Cardiac muscle cell (in vitro differentiated cells and primary cell): ENCODE results near the gene GAB2. TPM values are rescaled to one million over a fixed set of nuclear protein-coding genes. Genes with fewer than 3 reads are reported as not detected.

ENCODE experiments used
- DNase-seq, 2 donors: peaks; one replicate each; pipeline versions ENCODE4 v3.0.0 to v3.0.0-alpha.2; 2010 to 2017; ENCODE audit warnings: low read depth in 1 of 2, low spot score in 1 of 2
- H3K27ac ChIP-seq: fragments of 200-600 bp; sonication (generic); 2 replicates; pipeline ENCODE4 v1.5.1; 2016
- H3K27me3 ChIP-seq: fragments of 200-600 bp; sonication (generic); 2 replicates; pipeline ENCODE4 v1.6.0; 2016; ENCODE audit warnings: control low read depth
- H3K36me3 ChIP-seq: fragments of 200-600 bp; sonication (generic); 2 replicates; pipeline ENCODE4 v1.5.1; 2016; ENCODE audit warnings: control low read depth
- H3K4me1 ChIP-seq: fragments of 200-600 bp; sonication (generic); 2 replicates; pipeline ENCODE4 v1.8.1; 2017; ENCODE audit warnings: low read depth, mild to moderate bottlenecking, mixed run types
- H3K4me3 ChIP-seq: fragments of 200-600 bp; sonication (generic); 2 replicates; pipeline ENCODE4 v1.5.1; 2016; ENCODE audit warnings: mild to moderate bottlenecking
- H3K9me3 ChIP-seq: fragments of 200-600 bp; sonication (generic); 2 replicates; pipeline ENCODE4 v1.5.1; 2017; ENCODE audit warnings: low read depth, mild to moderate bottlenecking, control low read depth
- polyA plus RNA-seq: library from polyadenylated mRNA; unstranded; fragments of >200 nt; fragmentation: Nextera tagmentation; extraction: Ambion mirVana; gene quantifications from 2 replicates; pipeline ENCODE4 v1.2.1, GENCODE V29; 2016
- total RNA-seq: library from RNA; depleted of rRNA; stranded (reverse); fragments of >200 nt; gene quantifications from 2 replicates; pipeline ENCODE4 v1.2.3, GENCODE V29; 2016
- TF ChIP-seq, protein P1 (sequence below): IDR thresholded peaks from 2 replicates; pipeline ENCODE4 v1.5.1; 2012; ENCODE audit warnings: low read depth, mild to moderate bottlenecking, low read length

GAB2 gene
- total and polyA plus RNA-seq, 2 experiments from 2014 or later = 5.3 to 18.0 TPM

DNA sequence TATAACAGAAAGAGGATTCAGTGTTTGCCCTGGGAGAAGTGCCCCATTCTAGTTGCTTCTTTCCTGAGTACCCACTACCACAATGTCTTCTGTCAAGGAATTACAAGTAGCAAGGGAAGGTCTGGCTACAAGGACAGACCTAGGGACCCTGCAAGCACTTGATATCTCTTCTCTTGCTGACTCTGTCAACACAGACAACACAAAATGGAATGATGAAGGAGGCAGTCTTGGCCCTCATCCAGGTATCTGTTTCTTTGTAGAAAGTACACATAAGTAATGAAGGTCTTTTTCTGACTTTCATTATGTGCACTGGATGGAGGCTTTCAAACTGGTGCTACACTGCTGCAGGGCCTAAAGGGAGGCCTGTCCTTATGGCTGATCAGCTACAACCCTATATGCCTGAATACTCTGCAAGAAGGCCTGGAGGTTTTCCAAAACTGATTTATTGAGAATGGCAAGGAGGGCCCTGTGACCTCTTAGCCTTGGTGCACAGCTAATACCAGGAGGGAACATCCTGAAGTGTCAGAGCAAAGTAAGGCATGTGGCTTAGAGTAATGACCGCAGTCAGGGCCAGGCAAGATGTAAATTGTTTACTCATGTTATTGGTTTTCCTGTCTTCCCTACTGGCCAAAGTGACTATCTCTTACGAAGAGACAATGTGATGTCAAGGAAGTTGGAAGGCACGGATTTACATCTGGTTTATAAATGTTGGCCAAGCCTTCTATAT, 31.2 kb downstream of the GAB2 start:
- Histone ChIP-seq H3K27me3 (no peaks in the 10 kb centered on the region), H3K4me1 (peaks cover 7% of the 10 kb centered on the region), H3K4me3 (no peak overlapping the region), H3K27ac (no peak overlapping the region), H3K36me3 (no peaks in the 10 kb centered on the region), H3K9me3 (no peaks in the 10 kb centered on the region)
- DNase-seq = no peak
- TF ChIP-seq, protein P1, sequence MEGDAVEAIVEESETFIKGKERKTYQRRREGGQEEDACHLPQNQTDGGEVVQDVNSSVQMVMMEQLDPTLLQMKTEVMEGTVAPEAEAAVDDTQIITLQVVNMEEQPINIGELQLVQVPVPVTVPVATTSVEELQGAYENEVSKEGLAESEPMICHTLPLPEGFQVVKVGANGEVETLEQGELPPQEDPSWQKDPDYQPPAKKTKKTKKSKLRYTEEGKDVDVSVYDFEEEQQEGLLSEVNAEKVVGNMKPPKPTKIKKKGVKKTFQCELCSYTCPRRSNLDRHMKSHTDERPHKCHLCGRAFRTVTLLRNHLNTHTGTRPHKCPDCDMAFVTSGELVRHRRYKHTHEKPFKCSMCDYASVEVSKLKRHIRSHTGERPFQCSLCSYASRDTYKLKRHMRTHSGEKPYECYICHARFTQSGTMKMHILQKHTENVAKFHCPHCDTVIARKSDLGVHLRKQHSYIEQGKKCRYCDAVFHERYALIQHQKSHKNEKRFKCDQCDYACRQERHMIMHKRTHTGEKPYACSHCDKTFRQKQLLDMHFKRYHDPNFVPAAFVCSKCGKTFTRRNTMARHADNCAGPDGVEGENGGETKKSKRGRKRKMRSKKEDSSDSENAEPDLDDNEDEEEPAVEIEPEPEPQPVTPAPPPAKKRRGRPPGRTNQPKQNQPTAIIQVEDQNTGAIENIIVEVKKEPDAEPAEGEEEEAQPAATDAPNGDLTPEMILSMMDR = no peak

DNA sequence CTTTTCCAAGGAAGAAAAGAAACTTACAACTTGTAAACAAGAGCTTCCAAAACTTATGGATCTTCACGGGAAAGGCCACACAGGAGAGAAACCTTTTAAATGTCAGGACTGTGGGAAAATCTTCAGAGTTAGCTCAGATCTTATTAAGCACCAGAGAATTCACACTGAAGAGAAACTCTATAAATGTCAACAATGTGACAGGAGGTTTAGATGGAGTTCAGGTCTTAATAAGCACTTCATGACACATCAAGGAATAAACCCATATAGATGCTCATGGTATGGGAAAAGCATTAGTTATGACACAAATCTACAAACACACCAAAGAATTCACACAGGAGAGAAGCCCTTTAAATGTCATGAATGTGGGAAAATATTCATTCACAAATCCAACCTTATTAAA, 32.4 kb downstream of the GAB2 start:
- TF ChIP-seq, protein P1 = no peak
- Histone ChIP-seq H3K4me3 (no peak overlapping the region), H3K36me3 (no peaks in the 10 kb centered on the region), H3K4me1 (peaks cover 13% of the 10 kb centered on the region), H3K27ac (no peak overlapping the region), H3K27me3 (no peaks in the 10 kb centered on the region), H3K9me3 (no peaks in the 10 kb centered on the region)
- no peak for DNase-seq

DNA sequence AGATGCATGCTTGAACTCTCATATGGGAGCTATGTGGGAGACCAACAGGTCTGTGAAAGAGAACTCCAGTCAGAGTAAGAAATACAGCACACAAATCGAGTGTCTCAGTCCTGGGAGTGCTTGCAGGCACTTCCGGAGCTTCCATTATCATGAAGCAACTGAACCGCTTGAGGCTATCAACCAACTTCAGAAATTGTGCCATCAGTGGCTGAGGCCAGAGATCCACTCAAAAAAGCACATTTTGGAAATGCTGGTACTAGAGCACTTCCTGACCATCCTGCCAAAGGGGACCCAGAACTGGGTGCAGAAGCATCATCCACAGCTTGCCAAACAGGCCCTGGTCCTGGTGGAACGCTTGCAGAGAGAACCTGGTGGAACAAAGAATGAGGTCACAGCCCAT, 33.4 kb downstream of the GAB2 start:
- DNase-seq = no peak
- Histone ChIP-seq H3K4me3 (no peak overlapping the region), H3K4me1 (peaks cover 20% of the 10 kb centered on the region), H3K36me3 (no peaks in the 10 kb centered on the region), H3K27me3 (no peaks in the 10 kb centered on the region), H3K9me3 (no peaks in the 10 kb centered on the region), H3K27ac (no peak overlapping the region)
- TF ChIP-seq, protein P1 = no peak

DNA sequence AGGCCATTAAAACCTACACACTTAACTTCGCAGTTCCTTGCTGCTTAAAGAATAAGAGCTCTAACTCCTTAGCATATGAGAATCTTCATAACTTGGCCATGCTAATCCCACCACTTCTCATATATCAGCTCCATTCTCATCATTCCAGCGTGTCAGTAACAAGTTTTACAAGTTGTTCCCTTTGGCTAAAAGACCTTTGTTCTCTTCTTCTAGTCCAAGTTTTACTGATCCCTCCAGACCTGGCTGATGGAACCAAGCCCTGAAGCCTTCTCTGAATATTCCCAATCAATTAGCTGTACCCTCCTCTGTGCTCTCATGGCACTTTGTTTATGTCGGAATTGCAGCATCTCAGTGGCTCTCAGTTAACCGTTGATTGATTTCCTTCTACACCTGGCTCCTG, 35.8 kb downstream of the GAB2 start:
- no peak for DNase-seq
- H3K9me3 ChIP-seq = no peaks in the 10 kb centered on the region
- no peaks in the 10 kb centered on the region for H3K27me3 ChIP-seq
- H3K36me3 ChIP-seq = no peaks in the 10 kb centered on the region
- TF ChIP-seq, protein P1 = no peak
- H3K4me3 ChIP-seq = no peak overlapping the region
- no peak overlapping the region for H3K27ac ChIP-seq
- peaks cover 34% of the 10 kb centered on the region for H3K4me1 ChIP-seq

GRCh38 chr11:78380615-78381051, 37.0 kb downstream of the GAB2 start:
- Histone ChIP-seq H3K4me3 (no peak overlapping the region), H3K27ac (no peak overlapping the region)
- DNase-seq = peak in 1 of 2 donors; percentile 82

More at GRCh38 chr11:78380615-78381051, 37.0 kb downstream of the GAB2 start:
- Histone ChIP-seq H3K4me1 (peaks cover 34% of the 10 kb centered on the region), H3K27me3 (no peaks in the 10 kb centered on the region), H3K36me3 (no peaks in the 10 kb centered on the region), H3K9me3 (no peaks in the 10 kb centered on the region)
- TF ChIP-seq, protein P1 = no peak
